AG09319 (cell line): ENCODE results near the gene TOP1.

ENCODE experiments used
- DNase-seq: peaks from one replicate; pipeline ENCODE4 v3.0.0-alpha.2; 2010; ENCODE audit warnings: low read depth; ENCODE audit errors: extremely low read depth
- TF ChIP-seq, protein P1 (sequence below): IDR thresholded peaks from 2 replicates; pipeline ENCODE4 v1.5.1; 2011; ENCODE audit warnings: low read depth, mild to moderate bottlenecking, inconsistent platforms, low read length, moderate library complexity

The TOP1 gene

DNA sequence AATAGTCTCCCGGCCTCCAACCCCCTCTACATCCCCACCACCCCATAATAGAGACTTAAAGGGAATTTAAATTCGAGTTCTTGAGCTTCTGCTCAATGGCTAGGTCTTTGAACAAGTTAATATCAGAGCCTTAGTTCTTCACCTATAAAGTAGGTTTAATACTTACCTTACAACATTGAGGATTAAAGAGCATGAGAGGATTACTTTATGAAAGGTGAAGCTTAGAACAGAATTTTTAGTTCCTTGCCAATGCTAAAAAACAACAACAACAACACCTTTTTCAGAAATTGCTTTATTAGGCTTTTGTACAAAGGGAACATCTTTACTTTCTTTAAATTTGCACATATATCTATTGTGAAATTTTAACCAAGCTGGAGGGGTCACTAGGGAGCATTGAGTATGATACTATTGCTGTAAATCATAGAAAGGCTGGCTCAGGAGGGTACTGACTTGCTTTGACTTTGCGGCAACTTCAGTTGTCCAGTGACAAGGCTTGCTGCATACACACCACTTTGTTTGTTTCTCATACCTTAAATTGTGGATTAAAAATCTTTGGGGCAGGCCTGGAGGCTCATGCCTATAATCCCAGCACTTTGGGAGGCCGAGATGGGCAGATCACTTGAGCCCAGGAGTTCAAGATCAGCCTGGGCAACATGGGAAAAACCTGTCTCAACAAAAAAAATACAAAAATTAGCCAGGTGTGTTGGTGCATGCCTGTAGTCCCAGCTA lies 9.7 kb downstream of the TOP1 start:
- TF ChIP-seq, protein P1, sequence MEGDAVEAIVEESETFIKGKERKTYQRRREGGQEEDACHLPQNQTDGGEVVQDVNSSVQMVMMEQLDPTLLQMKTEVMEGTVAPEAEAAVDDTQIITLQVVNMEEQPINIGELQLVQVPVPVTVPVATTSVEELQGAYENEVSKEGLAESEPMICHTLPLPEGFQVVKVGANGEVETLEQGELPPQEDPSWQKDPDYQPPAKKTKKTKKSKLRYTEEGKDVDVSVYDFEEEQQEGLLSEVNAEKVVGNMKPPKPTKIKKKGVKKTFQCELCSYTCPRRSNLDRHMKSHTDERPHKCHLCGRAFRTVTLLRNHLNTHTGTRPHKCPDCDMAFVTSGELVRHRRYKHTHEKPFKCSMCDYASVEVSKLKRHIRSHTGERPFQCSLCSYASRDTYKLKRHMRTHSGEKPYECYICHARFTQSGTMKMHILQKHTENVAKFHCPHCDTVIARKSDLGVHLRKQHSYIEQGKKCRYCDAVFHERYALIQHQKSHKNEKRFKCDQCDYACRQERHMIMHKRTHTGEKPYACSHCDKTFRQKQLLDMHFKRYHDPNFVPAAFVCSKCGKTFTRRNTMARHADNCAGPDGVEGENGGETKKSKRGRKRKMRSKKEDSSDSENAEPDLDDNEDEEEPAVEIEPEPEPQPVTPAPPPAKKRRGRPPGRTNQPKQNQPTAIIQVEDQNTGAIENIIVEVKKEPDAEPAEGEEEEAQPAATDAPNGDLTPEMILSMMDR, result no peak
- DNase-seq, result no peak

DNA sequence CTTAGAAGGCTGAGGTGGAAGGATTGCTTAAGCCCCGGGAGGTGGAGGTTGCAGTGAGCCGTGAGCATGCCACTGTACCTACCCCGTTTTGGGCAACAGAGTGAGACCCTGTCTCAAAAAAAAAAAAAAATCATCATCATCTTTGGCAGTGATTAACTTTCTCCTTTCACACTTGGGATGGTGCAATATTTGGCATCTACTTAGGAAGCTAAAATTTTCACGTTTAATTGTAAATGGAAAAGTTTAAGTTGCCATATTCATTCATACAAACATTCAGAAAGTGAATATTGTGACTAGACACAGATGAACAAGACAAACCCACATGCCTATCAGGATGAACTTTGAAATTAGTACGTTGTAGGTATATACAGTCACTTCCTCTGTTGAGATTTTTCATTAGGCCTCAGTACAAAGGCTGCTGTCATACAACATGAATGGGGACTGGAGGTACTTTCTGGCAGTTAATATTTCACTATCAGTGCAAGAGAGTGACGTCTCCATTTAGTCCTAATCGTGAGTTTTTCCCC lies 10.3 kb downstream of the TOP1 start:
- DNase-seq, result no peak
- TF ChIP-seq, protein P1, result no peak

DNA sequence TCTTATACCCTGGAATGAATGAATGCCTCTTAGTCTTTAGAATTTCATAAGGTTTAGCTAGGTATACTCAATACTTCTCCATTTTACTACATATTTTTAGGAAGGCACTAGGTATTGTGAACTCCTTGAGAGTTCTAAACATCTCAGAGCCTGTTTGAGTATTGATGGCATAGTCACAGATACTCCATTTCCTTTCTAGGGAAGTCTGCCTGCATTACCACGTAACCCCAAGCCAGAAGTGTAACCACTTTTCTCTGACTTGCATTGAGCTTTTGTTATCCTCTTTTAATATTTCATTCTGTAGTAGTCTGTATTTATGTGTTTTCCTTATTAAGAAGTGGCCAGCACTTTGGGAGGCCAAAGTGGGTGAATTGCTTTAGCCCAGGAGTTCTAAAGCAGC lies 12.2 kb downstream of the TOP1 start:
- no peak for DNase-seq
- TF ChIP-seq, protein P1, result no peak

DNA sequence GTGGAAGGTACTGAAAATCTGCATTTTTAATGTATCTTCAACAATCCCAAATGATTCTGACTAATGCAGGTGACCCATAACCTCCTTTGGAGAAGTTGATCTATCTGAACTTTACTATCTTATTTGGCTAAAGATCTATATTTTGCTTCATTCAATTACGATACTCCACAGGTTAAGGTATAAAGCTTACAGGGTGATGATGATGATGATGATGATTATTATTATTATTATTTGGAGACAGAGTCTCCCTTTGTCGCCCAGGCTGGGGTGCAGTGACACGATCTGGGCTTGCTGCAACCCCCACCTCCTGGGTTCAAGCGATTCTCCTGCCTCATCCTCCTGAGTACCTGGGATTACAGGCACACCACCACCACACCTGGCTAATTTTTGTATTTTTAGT lies 13.1 kb downstream of the TOP1 start:
- no peak for DNase-seq

DNA sequence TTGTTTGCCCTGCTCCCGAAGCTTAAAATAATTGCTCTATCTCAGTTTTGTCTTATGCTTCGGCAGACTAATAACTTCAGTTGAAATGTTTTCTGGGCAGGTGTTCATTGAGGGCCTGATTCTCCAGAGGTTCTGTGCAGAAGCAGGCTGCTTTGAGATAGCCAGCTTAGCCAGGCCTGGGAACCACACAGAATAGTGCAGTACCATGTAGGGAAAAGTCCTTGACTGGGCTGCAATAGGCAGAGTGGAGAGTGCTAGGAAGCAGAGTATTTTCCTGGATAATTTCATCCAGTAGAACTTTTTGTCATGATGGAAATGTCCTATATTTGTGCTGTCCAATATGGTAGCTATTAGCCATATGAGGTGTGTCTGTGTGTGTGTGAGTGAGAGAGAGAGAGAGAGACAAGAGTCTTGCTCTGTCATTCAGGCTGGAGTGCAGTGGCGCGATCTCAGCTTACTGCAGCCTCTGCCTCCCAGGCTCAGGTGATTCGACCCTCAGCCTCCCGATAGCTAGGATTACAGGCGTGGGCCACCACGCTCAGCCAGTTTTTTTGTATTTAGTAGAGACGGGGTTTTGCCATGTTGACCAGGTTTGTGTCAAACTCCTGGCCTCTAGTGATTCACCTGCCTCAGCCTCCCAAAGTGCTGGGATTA lies 15.9 kb downstream of the TOP1 start:
- DNase-seq, result no peak
- TF ChIP-seq, protein P1, result no peak

More for the DNA sequence above, 13.1 kb downstream of the TOP1 start:
- TF ChIP-seq, protein P1, result no peak

DNA sequence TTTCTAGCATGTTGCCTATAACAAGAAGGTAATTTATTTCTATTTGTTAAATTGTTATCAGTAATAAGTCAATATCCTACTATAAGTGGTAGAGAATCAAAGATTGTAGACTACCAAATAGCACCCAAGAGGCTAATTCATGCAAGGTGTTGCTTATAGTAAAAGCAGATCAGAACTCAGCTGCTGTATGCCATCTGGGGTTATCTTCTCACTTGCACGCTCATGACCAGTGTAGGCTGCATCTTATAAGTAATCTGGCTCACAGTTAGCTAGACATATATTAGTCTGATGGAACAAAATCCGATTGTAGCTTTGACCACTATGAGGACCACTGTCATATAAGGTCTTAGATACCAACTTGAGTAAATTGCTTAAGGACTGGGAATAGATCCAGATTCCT lies 17.0 kb downstream of the TOP1 start:
- TF ChIP-seq, protein P1, result no peak
- DNase-seq, result no peak

DNA sequence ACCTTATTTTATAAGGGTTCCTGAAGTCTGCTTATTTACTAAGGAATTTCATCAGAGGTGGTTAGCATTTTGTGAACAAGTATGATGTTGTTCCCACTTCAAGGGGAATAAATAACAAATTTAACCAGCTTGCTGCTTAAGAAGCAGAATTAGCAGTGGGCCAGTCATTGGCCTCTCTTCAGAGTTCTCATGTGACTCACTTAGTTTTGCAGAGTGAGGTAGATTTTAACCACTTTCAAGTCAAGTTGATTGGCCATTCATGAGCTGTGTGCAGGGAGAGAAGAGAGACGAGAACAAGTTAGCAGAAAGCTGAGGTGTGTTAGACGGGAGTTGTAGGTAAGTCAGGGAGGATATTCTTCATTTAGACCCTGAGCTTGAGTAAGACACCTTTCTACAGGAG lies 18.1 kb downstream of the TOP1 start:
- no peak for DNase-seq
- TF ChIP-seq, protein P1, result no peak
